Fibroblast of lung (primary cell): Measurements from ENCODE around the gene TNK1. TPM values are rescaled to one million over a fixed set of nuclear protein-coding genes. Genes with fewer than 3 reads are reported as not detected.

Source experiments
- DNase-seq, 2 donors: peaks; one replicate each; pipeline versions ENCODE4 v3.0.0 to v3.0.0-alpha.2; 2010; ENCODE audit warnings: low read depth in 2 of 2
- H2AFZ ChIP-seq: 2 replicates; pipeline ENCODE4 v1.5.1; 2012; ENCODE audit warnings: low read length, control low read depth, inconsistent platforms
- H3K27ac ChIP-seq: 2 replicates; pipeline ENCODE4 v1.5.1; 2011; ENCODE audit warnings: low read length, control low read depth; ENCODE audit not compliant: insufficient read depth
- H3K27me3 ChIP-seq: 2 replicates; pipeline ENCODE4 v1.5.1; 2011; ENCODE audit warnings: mild to moderate bottlenecking, low read length; ENCODE audit not compliant: control insufficient read depth, insufficient read depth
- H3K36me3 ChIP-seq: 2 replicates; pipeline ENCODE4 v1.5.1; 2011; ENCODE audit warnings: low read length; ENCODE audit not compliant: control insufficient read depth, insufficient read depth
- H3K4me1 ChIP-seq: 2 replicates; pipeline ENCODE4 v1.5.1; 2011; ENCODE audit warnings: low read length; ENCODE audit not compliant: control insufficient read depth, insufficient read depth; ENCODE audit errors: extremely low read depth
- H3K4me2 ChIP-seq: 2 replicates; pipeline ENCODE4 v1.5.1; 2011; ENCODE audit warnings: low read length, control low read depth; ENCODE audit not compliant: insufficient read depth; ENCODE audit errors: extremely low read depth
- H3K4me3 ChIP-seq, 4 experiments: fragments of 200-600 bp in 1 of 4; sonication (generic) in 1 of 4; replicated peaks in 1 of 4; 2 replicates each; pipeline ENCODE4 v1.5.1; 2011 to 2016; ENCODE audit warnings: low read length in 4 of 4, low read depth in 3 of 4, mild to moderate bottlenecking in 3 of 4, control low read depth in 2 of 4, inconsistent platforms in 1 of 4, mixed read lengths in 1 of 4; ENCODE audit not compliant: insufficient read depth in 1 of 4; ENCODE audit errors: control extremely low read depth in 1 of 4
- H3K79me2 ChIP-seq: 2 replicates; pipeline ENCODE4 v1.5.1; 2012; ENCODE audit warnings: mild to moderate bottlenecking, low read length, inconsistent platforms; ENCODE audit not compliant: control insufficient read depth, insufficient read depth
- H3K9ac ChIP-seq: 2 replicates; pipeline ENCODE4 v1.5.1; 2011; ENCODE audit warnings: mild to moderate bottlenecking, low read length, control low read depth; ENCODE audit not compliant: insufficient read depth
- H3K9me3 ChIP-seq: 2 replicates; pipeline ENCODE4 v1.5.1; 2012; ENCODE audit warnings: low read depth, low read length; ENCODE audit not compliant: control insufficient read depth, insufficient read depth
- H4K20me1 ChIP-seq: 2 replicates; pipeline ENCODE4 v1.5.1; 2011; ENCODE audit warnings: low read length; ENCODE audit not compliant: control insufficient read depth, insufficient read depth; ENCODE audit errors: extremely low read depth
- CTCF ChIP-seq, 2 donors: IDR thresholded peaks in 1 of 2; conservative IDR thresholded peaks in 1 of 2; 1 replicate in 1 of 2; 2 replicates in 1 of 2; pipeline ENCODE4 v1.5.1; 2011 to 2012; ENCODE audit warnings: low read length in 2 of 2, control low read depth in 1 of 2, inconsistent platforms in 1 of 2, low read depth in 1 of 2, mild to moderate bottlenecking in 1 of 2
- EZH2 ChIP-seq: IDR thresholded peaks from 2 replicates; pipeline ENCODE4 v1.5.1; 2012; ENCODE audit warnings: low read length, control low read depth, mild to moderate bottlenecking; ENCODE audit errors: missing control alignments
- polyA plus RNA-seq, 2 donors: library from polyadenylated mRNA; depleted of rRNA in 1 of 2; stranded (reverse) in 1 of 2; unstranded in 1 of 2; fragments of >200 nt; gene quantifications; 2 replicates each; pipeline ENCODE4 v1.2.1, GENCODE V29; 2011 to 2012; ENCODE audit warnings: missing spikeins in 1 of 2
- total RNA-seq: library from RNA; depleted of rRNA; stranded (reverse); fragments of >200 nt; gene quantifications from 2 replicates; pipeline ENCODE4 v1.2.1, GENCODE V29; 2014

The TNK1 gene
- total and polyA plus RNA-seq, 2 donors (not counting 1 experiment from before 2014, with no cell fraction given): 0.15 to 0.66 TPM

DNA sequence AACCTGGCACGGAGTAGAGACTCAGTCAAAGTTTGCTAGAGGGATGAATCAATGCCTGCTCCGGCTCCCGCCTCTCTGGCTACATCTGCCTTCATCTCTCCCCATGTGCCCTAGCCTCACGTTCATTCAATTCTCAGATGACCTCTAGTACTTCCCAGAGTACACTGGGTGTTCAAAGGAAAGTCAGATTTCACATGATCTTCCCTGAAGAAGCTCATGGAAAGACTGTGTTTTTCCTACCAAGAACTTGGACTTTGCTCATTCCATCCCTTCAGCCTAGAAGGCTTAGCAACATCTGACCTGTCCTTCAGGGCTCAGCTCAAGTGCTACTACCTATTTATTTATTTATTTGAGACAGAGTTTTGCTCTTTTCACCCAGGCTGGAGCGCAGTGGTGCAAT lies 11.1 kb upstream of the TNK1 start:
- Histone ChIP-seq H4K20me1 (no peaks in the 10 kb centered on the region), H3K4me2 (no peak overlapping the region), H3K4me1 (no peaks in the 10 kb centered on the region), H3K9me3 (no peaks in the 10 kb centered on the region), H3K79me2 (no peaks in the 10 kb centered on the region), H3K9ac (no peak overlapping the region), H3K27ac (no peak overlapping the region), H2AFZ (no peak overlapping the region), H3K4me3 (no peak overlapping the region), H3K36me3 (no peaks in the 10 kb centered on the region), H3K27me3 (peaks cover 8% of the 10 kb centered on the region)
- TF ChIP-seq CTCF (conservative IDR thresholded peaks at IDR 0.05 in 1 of 2, IDR thresholded peaks at IDR 0.05 in 1 of 2; ENCODE audit: low read depth in 1 of 2, low read length in 2 of 2): no peak
- no peak for DNase-seq

GRCh38 chr17:7370853-7371252 lies 10.0 kb upstream of the TNK1 start:
- Histone ChIP-seq H4K20me1 (no peaks in the 10 kb centered on the region), H3K79me2 (no peaks in the 10 kb centered on the region), H3K4me2 (no peak overlapping the region), H3K27me3 (peaks cover 8% of the 10 kb centered on the region), H3K27ac (no peak overlapping the region), H3K36me3 (no peaks in the 10 kb centered on the region), H3K4me3 (no peak overlapping the region), H3K9me3 (no peaks in the 10 kb centered on the region), H2AFZ (no peak overlapping the region), H3K9ac (no peak overlapping the region), H3K4me1 (no peaks in the 10 kb centered on the region)
- no peak for DNase-seq
- TF ChIP-seq CTCF (conservative IDR thresholded peaks at IDR 0.05 in 1 of 2, IDR thresholded peaks at IDR 0.05 in 1 of 2; ENCODE audit: low read depth in 1 of 2, low read length in 2 of 2) (no peak), EZH2 (no peak)

DNA sequence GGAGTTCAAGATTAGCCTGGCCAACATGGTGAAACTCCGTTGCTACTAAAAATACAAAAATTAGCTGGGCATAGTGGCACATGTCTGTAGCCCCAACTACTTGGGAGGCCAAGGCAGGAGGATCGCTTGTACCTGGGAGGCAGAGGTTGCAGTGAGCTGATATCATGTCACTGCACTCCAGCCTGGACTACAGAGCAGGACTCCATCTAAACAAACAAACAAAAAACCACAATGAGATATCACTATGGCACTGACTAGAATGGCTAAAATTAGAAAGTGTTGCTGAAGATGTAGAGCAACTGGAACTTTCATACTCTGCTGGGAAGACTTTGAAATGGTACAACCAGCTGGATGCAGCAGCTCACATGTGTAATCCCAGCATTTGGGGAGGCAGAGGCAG lies 6.5 kb upstream of the TNK1 start:
- Histone ChIP-seq H3K27ac (no peak overlapping the region), H3K9ac (no peak overlapping the region), H3K4me1 (no peaks in the 10 kb centered on the region), H3K4me3 (no peak overlapping the region), H2AFZ (no peak overlapping the region), H3K27me3 (peaks cover 8% of the 10 kb centered on the region), H3K9me3 (no peaks in the 10 kb centered on the region), H4K20me1 (no peaks in the 10 kb centered on the region), H3K79me2 (no peaks in the 10 kb centered on the region), H3K36me3 (no peaks in the 10 kb centered on the region), H3K4me2 (no peak overlapping the region)
- TF ChIP-seq EZH2 (no peak), CTCF (conservative IDR thresholded peaks at IDR 0.05 in 1 of 2, IDR thresholded peaks at IDR 0.05 in 1 of 2; ENCODE audit: low read depth in 1 of 2, low read length in 2 of 2) (no peak)
- DNase-seq: no peak
